Measurements from ENCODE around the gene FAM171A1. TPM values are rescaled to one million over a fixed set of nuclear protein-coding genes. Genes with fewer than 3 reads are reported as not detected.

Gene FAM171A1
- polyA plus RNA-seq, 1 donor (not counting 4 experiments of a cell fraction or from before 2014, with no cell fraction given), result 8.8 TPM

DNA sequence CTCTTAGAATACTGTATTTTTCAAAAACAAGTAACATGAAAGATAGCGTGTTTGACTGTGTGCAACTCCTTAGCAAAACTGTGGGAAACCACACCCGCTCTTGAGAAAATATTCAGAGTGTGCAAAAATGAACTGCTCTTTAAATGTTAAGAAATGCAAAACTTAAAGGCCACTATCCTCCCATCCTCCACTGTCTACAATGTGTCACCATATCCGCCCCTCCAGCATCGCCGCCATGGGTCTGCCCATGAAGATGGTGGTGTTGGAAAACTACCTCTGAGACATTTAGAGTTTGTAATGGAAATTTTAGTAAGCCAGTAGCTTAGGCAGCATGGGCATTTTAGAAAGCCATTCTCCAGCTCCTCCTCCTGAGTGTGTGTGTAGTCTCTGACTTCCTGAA lies 182.5 kb downstream of the FAM171A1 start:
- dilution Hi-C loops (cut with MboI; ENCODE audit: extremely low pct_ligation_motif_present, low sequenced_read_pairs), result no loop called here
- no peaks in the 10 kb centered on the region for H3K27me3 ChIP-seq (ENCODE audit: control insufficient read depth, extremely low read depth, insufficient read depth, low read length)
- no peak for FAIRE-seq

GRCh38 chr10:15183689-15184481 lies 187.2 kb downstream of the FAM171A1 start:
- peaks cover 12% of the 10 kb centered on the region for H3K4me1 ChIP-seq (ENCODE audit: control insufficient read depth, extremely low read depth, insufficient read depth, low read length)
- no peak for FAIRE-seq
- H3K27me3 ChIP-seq (ENCODE audit: control insufficient read depth, extremely low read depth, insufficient read depth, low read length), result no peaks in the 10 kb centered on the region
- H3K79me2 ChIP-seq (ENCODE audit: control insufficient read depth, insufficient read depth, low read length), result no peaks in the 10 kb centered on the region
- no peaks in the 10 kb centered on the region for H3K9me1 ChIP-seq (ENCODE audit: control insufficient read depth, extremely low read depth, insufficient read depth, low read length)
- TF ChIP-seq, protein P1, sequence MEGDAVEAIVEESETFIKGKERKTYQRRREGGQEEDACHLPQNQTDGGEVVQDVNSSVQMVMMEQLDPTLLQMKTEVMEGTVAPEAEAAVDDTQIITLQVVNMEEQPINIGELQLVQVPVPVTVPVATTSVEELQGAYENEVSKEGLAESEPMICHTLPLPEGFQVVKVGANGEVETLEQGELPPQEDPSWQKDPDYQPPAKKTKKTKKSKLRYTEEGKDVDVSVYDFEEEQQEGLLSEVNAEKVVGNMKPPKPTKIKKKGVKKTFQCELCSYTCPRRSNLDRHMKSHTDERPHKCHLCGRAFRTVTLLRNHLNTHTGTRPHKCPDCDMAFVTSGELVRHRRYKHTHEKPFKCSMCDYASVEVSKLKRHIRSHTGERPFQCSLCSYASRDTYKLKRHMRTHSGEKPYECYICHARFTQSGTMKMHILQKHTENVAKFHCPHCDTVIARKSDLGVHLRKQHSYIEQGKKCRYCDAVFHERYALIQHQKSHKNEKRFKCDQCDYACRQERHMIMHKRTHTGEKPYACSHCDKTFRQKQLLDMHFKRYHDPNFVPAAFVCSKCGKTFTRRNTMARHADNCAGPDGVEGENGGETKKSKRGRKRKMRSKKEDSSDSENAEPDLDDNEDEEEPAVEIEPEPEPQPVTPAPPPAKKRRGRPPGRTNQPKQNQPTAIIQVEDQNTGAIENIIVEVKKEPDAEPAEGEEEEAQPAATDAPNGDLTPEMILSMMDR (optimal IDR thresholded peaks at IDR 0.05 in 1 of 3, IDR thresholded peaks at IDR 0.05 in 1 of 3, conservative IDR thresholded peaks at IDR 0.05 in 1 of 3; ENCODE audit: extremely low read depth in 1 of 3, insufficient read depth in 2 of 3, low read length in 3 of 3), result no peak
- TF ChIP-seq EZH2 (IDR thresholded peaks at IDR 0.05; ENCODE audit: low read length), result no peak
- no peak overlapping the region for H2AFZ ChIP-seq (ENCODE audit: control insufficient read depth, low read length)
- DNase-seq (ENCODE audit: low read depth, low spot score), result no peak
- dilution Hi-C loops (cut with MboI; ENCODE audit: extremely low pct_ligation_motif_present, low sequenced_read_pairs), result no loop called here
- no peaks in the 10 kb centered on the region for H3K36me3 ChIP-seq (ENCODE audit: control insufficient read depth in 2 of 2, extremely low read depth in 1 of 2, insufficient read depth in 2 of 2, low read length in 2 of 2)
- no peak overlapping the region for H3K4me2 ChIP-seq (ENCODE audit: control insufficient read depth, extremely low read depth, insufficient read depth, low read depth, low read length)
- no peak overlapping the region for H3K9ac ChIP-seq (ENCODE audit: control insufficient read depth, extremely low read depth, insufficient read depth, low read length)
- no peaks in the 10 kb centered on the region for H4K20me1 ChIP-seq (ENCODE audit: control insufficient read depth, extremely low read depth, insufficient read depth, low read length)
- H3K27ac ChIP-seq (ENCODE audit: control insufficient read depth, insufficient read depth, low read length), result no peak overlapping the region
- no peaks in the 10 kb centered on the region for H3K9me3 ChIP-seq (ENCODE audit: control insufficient read depth, low read depth, low read length)
- no peak overlapping the region for H3K4me3 ChIP-seq (ENCODE audit: control insufficient read depth in 2 of 3, extremely low read depth in 1 of 3, insufficient read depth in 2 of 3, low read depth in 1 of 3, low read length in 3 of 3)

More for the DNA sequence above, 182.5 kb downstream of the FAM171A1 start:
- Histone ChIP-seq H3K4me2 (ENCODE audit: control insufficient read depth, extremely low read depth, insufficient read depth, low read depth, low read length) (no peak overlapping the region), H3K9me1 (ENCODE audit: control insufficient read depth, extremely low read depth, insufficient read depth, low read length) (no peaks in the 10 kb centered on the region), H3K9me3 (ENCODE audit: control insufficient read depth, low read depth, low read length) (no peaks in the 10 kb centered on the region), H3K4me3 (ENCODE audit: control insufficient read depth in 2 of 3, extremely low read depth in 1 of 3, insufficient read depth in 2 of 3, low read depth in 1 of 3, low read length in 3 of 3) (no peak overlapping the region), H3K36me3 (ENCODE audit: control insufficient read depth in 2 of 2, extremely low read depth in 1 of 2, insufficient read depth in 2 of 2, low read length in 2 of 2) (no peaks in the 10 kb centered on the region), H4K20me1 (ENCODE audit: control insufficient read depth, extremely low read depth, insufficient read depth, low read length) (no peaks in the 10 kb centered on the region), H3K27ac (ENCODE audit: control insufficient read depth, insufficient read depth, low read length) (no peak overlapping the region), H3K4me1 (ENCODE audit: control insufficient read depth, extremely low read depth, insufficient read depth, low read length) (no peaks in the 10 kb centered on the region), H3K79me2 (ENCODE audit: control insufficient read depth, insufficient read depth, low read length) (no peaks in the 10 kb centered on the region), H2AFZ (ENCODE audit: control insufficient read depth, low read length) (no peak overlapping the region), H3K9ac (ENCODE audit: control insufficient read depth, extremely low read depth, insufficient read depth, low read length) (no peak overlapping the region)
- TF ChIP-seq EZH2 (IDR thresholded peaks at IDR 0.05; ENCODE audit: low read length), result no peak
- TF ChIP-seq, protein P1 (optimal IDR thresholded peaks at IDR 0.05 in 1 of 3, IDR thresholded peaks at IDR 0.05 in 1 of 3, conservative IDR thresholded peaks at IDR 0.05 in 1 of 3; ENCODE audit: extremely low read depth in 1 of 3, insufficient read depth in 2 of 3, low read length in 3 of 3), result no peak
- DNase-seq (ENCODE audit: low read depth, low spot score), result no peak
